DMS 273 (cell line): ENCODE measurements around the gene NCBP2L.
"Not testable (repeated sequence)": the region's sequence is repeated elsewhere in the genome, so short reads cannot be mapped to it uniquely, and the experiment has no call there.

Source experiments
- DNase-seq: peaks from one replicate; lab custom pipeline; 2025; ENCODE audit not compliant: unreplicated experiment; lab: John Stamatoyannopoulos, UW

Gene NCBP2L

GRCh38 chrX:107804427-107804826 lies 26.9 kb downstream of the NCBP2L start:
- DNase-seq: no peak

- DNase-seq: no peak
Observed at GRCh38 chrX:107805179-107805578, 27.6 kb downstream of the NCBP2L start.

- DNase-seq: not testable (repeated sequence)
Observed at GRCh38 chrX:107810053-107810452, 32.5 kb downstream of the NCBP2L start.

- DNase-seq: peak; percentile 6
Observed at GRCh38 chrX:107818900-107819521, 41.5 kb downstream of the NCBP2L start.

GRCh38 chrX:107823042-107823441 lies 45.5 kb downstream of the NCBP2L start:
- no peak for DNase-seq

GRCh38 chrX:107823456-107823855 lies 45.9 kb downstream of the NCBP2L start:
- DNase-seq: no peak

GRCh38 chrX:107825698-107826237 lies 48.2 kb downstream of the NCBP2L start, which contains the start of gene MID2:
Gene MID2, plus strand, starts transcription at chrX:107825866. Its CDS starts 561 bp downstream, at chrX:107826427.
- DNase-seq: peak; percentile 76

GRCh38 chrX:107826238-107827029 lies 48.9 kb downstream of the NCBP2L start:
- DNase-seq: peak; percentile 85

- peak; percentile 48 for DNase-seq
Observed at GRCh38 chrX:107827030-107827831, 49.7 kb downstream of the NCBP2L start.

GRCh38 chrX:107827852-107828251 lies 50.3 kb downstream of the NCBP2L start:
- no peak for DNase-seq

GRCh38 chrX:107829878-107830277 lies 52.3 kb downstream of the NCBP2L start:
- no peak for DNase-seq

- no peak for DNase-seq
Observed at GRCh38 chrX:107831071-107831730, 53.7 kb downstream of the NCBP2L start.

- DNase-seq: no peak
Observed at GRCh38 chrX:107834275-107835201, 57.0 kb downstream of the NCBP2L start.

GRCh38 chrX:107836958-107837357 lies 59.4 kb downstream of the NCBP2L start:
- no peak for DNase-seq

- no peak for DNase-seq
Observed at GRCh38 chrX:107840971-107841370, 63.4 kb downstream of the NCBP2L start.

- no peak for DNase-seq
Observed at GRCh38 chrX:107842715-107843400, 65.3 kb downstream of the NCBP2L start.
